CD4-positive, alpha-beta T cell treated with Interleukin-21 for 1 hour (primary cell): ENCODE results near the gene OR51B6.
"Not testable (repeated sequence)": the region's sequence is repeated elsewhere in the genome, so short reads cannot be mapped to it uniquely, and the experiment has no call there.

ENCODE experiments used
- DNase-seq: peaks from one replicate; pipeline ENCODE4 v3.0.0-alpha.2; 2020

The OR51B6 gene

DNA sequence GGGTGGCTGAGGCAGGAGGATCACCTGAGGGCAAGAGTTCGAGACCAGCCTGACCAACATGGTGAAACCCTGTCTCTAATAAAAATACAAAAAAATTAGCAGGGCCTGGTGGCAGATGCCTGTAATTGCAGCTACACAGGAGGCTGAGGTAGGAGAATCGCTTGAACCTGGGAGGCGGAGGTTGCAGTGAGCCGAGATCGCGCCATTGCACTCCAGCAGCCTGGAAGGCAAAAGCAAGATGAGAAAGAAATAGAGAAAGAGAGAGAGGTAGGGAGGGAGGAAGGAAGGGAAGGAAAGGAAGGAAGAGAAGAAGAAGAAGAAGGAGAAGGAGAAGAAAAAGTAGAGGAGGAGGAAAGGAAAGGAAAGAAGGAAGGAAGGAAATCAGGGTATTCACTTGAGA, 15.1 kb downstream of the OR51B6 start:
- DNase-seq, result not testable (repeated sequence)

DNA sequence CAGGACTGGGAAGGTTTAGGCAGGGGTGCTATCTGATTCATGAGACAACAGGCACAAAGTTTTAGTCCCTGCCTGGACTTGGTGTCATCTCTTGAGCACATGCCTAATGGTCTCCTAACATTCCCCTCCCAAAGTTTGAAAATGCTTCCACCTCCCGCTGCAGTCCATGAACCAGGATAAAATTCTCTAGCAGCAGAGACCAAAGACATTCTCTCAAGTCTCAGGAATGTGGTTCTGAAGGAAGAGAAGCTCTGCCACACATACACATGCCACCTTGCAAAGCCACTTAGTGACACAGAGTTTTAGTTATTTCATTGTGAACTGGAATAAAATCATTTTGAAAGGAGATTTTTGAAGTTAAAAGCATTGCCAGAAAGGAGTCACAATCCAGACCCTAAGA, 15.5 kb downstream of the OR51B6 start:
- DNase-seq, result no peak

DNA sequence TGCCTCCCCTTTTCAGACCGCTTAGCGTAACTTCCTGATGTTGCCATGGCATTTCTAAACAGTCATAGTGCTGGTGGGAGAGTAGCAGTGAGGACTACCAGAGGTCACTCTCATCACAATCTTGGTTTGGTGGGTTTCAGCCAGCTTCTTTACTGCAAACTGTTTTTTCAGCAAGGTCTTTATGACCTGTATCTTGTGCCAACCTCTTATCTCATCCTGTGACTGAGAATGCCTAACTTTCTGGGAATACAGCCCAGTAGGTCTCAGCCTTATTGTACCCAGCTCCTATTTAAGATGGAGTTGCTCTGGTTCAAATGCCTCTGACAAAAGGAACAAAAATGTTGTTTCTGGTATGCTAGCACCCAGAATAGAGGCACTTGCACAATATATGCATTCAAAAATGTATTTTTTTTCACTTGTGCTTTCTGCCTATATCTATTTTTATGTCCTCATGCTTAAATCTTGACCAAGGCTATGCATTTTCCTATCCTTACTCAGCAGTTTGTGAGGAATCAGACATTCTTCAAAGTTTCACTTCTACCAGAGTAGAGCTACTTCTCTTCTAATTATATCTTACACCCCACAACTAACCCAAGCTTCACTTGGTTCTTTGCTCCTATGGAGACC, 16.3 kb downstream of the OR51B6 start:
- DNase-seq, result no peak

DNA sequence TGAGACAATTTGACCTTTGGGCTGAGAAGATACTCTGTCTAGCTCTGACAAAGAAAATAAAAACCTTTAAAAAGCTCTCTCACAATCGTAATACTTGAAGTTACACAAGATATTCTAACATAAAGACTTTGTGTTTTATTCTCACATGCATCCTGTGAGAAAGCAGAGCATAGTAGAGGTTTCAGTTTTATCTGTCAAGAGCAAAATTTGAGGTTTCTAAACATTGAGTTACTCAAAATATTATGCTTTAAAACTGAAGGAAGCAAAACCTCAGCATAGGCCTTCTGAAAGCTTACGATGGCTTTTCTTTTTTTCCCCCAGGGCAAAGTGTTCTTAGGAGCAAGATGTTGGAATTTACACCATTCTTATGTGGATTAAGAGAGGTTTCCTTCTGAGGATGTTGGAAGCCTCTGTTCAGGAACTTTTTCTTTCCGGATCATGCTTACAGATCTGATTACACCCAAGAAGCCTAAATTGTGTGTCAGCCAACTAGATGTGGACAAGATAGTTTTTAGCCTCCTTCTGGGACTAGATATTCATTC, 17.3 kb downstream of the OR51B6 start:
- no peak for DNase-seq

DNA sequence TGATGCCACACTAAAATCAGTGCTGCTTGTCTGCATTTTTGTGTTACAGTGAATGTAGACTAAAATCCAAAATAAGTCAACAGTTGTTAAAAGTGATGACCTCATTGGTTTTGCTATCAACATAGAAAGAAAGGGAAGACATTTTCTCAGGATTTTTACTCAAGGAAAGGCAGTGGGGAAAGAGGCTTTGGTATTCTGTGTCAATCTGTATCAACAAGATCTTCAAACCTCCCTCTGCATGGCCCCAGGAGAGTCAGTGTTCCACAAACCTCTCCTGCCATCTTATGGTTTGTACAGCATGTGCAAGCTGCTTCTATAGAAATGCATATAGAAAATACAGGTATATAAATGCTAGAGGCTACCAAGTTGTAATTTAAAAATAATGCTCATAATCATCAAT, 18.5 kb downstream of the OR51B6 start:
- DNase-seq, result no peak

DNA sequence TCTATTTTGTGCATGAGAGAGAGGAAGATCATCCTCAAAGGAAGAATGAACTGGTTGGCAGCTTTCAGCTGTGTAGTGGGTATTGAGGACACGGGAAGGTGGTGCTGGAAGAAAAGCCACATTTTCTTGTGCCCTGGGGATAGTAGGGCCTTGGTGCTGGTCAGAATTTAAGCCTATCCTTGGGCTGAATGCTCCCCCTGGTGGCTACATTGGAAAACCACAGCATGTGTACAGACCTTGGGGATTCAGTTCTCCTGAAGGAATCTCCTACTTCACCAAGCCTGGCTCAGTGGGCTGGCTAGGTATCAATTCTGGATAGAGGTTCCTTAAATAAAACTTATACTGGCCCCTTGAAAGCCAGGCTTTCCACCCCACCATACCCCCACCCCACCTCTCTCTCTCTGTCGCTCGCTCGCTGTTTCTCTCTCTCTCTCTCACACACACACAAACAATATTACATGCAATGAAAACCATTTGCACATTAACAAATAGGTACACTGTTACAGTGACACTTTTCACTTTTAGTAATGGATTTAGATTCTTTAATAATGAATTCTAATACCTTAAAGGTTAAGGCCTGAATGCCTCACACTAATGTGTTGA, 29.5 kb downstream of the OR51B6 start:
- DNase-seq, result peak; percentile 4

DNA sequence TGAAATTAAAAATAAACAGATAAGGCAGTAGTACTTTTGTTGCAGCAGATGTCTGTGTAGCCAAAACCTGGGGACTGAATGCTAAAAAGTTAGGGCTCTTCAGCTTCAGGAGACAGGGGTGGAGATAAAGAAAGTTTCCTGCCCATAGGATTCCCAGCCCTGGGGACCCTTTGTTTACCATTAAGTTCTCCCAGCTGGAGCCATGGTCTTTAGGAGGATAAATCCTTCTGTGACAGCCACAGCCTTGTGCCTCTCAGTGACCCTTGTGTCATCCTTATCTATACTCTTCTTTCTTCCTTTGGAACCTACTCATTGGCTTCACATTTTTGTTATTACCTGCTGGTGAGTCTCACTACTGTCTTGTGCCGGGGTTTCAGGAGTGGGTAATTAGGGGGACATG, 32.3 kb downstream of the OR51B6 start, which contains the start of gene OR51M1:
TSS of gene OR51M1 (plus strand) at position 237 of the 400 bp plus-strand sequence. CDS start 5,587 bp downstream, outside the sequence.
- DNase-seq, result no peak

DNA sequence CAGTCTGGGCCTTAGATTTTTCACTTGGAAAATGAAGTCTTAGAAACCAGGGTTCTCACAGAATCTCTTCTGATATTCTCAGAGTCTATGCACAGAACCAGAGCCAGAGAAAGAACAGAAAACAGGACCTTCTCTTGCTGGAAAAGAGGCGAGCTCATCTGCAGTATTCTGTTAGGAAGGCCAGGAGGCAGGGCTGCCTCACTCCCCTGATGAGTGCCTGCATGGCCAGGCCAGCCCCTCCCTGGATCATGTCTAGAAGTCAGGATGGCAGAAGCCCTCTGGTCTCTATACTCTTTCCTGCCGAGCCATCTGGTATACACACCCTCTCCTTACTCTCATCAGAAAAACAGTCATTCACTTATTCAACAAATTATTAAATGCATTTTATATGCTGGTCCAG, 33.0 kb downstream of the OR51B6 start:
- no peak for DNase-seq

DNA sequence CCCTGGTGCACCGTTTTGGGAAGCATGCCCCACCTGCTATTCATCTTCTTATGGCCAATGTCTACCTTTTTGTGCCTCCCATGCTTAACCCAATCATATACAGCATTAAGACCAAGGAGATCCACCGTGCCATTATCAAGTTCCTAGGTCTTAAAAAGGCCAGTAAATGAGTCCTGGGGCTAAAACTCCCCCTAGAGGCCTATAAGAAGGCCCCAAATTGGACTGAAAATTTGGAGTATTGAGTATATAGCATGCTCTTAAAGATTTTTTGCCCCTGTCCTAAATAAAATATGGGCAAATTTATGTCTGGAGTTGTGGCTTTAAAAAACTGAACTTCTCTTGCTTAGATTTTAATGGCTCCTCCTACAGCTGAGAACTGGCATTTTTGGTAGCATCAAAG, 38.9 kb downstream of the OR51B6 start:
- no peak for DNase-seq

DNA sequence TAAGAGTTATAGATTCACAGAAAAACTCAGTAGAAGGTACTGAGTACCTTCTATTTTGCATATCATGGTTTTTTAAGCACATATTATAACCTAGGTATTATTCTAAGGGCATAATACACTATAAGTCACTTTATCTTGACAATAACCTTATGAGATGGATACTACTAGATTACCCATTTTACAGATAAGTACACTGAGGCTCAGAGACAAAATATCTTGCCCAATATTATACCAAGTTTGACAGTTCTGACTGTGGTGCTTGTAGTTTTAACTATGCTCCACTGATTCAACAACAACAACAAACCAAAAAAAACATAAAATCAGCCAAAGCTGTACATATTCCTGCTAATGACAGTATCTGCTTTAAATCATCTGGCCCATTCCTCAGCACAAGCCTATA, 42.8 kb downstream of the OR51B6 start:
- no peak for DNase-seq

DNA sequence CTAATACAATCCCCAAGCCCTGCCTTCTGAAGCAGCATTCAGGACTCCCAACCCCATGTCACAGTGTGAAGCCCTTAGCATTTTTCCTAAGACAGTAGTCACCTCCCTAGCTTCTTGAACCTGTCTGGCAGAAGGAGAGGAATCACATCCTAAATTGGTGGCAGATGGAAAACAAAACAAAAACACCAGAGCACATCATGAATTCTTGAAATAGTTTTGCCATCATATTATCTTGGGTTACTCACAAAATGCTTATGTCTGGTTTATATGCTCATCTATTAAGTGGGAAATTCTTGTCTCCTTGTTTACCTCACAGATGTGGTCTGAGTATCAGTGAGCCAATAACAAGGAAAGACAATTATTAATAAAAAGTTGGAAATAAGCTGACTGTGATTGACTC, 47.6 kb downstream of the OR51B6 start:
- no peak for DNase-seq
